ENCODE measurements around the gene FREM2.
A peak's percentile ranks its signal among the peaks of the same experiment; 100 is the strongest.

FREM2 gene

DNA sequence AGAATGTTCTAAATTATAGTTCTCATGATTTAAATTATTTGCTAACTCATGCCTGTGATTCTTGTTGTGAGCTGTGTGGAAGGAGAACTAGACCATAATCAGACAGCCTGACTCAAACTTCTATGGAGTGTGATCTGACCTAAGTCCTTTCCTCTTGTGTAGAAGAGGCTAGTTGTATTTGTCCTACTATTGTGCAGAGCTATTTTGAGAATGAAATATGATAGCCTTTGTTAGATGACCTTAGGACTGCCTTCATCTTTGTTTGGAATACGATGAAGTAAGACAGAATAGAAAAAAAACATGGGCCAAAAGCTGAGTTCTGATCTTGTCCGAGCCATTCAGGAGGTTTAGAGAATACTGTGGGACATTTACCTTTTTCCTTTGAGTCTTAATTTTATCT, 184.4 kb downstream of the FREM2 start:
- no peak for DNase-seq (ENCODE audit: low read depth)
- TF ChIP-seq POLR2A (IDR thresholded peaks at IDR 0.05; ENCODE audit: extremely low read depth, insufficient read length) (no peak), MYC (IDR thresholded peaks at IDR 0.05; ENCODE audit: low read depth, low read length) (no peak), CTCF (IDR thresholded peaks at IDR 0.05; ENCODE audit: low read depth, low read length) (no peak)
- TF ChIP-seq, protein P1, sequence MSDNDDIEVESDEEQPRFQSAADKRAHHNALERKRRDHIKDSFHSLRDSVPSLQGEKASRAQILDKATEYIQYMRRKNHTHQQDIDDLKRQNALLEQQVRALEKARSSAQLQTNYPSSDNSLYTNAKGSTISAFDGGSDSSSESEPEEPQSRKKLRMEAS (IDR thresholded peaks at IDR 0.05; ENCODE audit: low read depth, low read length) = no peak
- H3K4me3 ChIP-seq (ENCODE audit: low read depth, low read length) = no peak overlapping the region

- DNase-seq (ENCODE audit: low read depth) = peak; percentile 57
- TF ChIP-seq MYC (IDR thresholded peaks at IDR 0.05; ENCODE audit: low read depth, low read length) (no peak), CTCF (IDR thresholded peaks at IDR 0.05; ENCODE audit: low read depth, low read length) (peak; percentile 74)
- no peak overlapping the region for H3K4me3 ChIP-seq (ENCODE audit: low read depth, low read length)
Observed at GRCh38 chr13:38872693-38873092, 185.8 kb downstream of the FREM2 start.

DNA sequence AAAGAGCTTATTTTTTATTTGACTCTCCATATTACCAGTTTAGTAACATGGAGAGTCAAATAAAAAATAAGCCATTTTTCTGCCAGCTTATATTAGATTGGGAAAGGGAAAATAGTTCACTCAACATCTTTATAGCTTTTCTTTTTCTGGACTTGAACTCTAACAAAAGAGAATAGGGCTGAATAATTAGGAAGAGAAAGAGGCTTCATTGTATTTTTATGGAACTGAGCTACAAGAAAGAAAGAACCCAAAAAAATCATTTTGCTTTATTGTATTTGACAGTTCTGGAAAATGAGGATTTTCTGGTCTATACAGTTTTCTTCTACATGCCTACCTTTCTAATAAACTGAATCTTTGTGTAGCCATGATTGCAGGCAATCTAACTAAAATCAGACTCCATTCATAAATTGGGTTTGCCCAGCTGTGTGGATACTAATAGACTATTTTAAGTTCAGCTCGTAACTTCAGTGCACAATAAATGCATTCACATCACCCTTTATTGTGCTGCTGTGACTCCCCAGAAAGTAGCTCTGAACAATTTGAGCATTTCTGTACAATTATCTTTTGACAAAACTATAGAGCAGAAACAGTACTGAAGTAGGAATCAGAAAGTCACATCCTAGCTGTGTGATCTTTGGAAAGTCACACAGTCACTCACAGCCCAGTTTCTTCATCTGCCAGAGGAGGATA, 188.5 kb downstream of the FREM2 start:
- no peak overlapping the region for H3K4me3 ChIP-seq (ENCODE audit: low read depth, low read length)
- TF ChIP-seq POLR2A (IDR thresholded peaks at IDR 0.05; ENCODE audit: extremely low read depth, insufficient read length) (no peak), MYC (IDR thresholded peaks at IDR 0.05; ENCODE audit: low read depth, low read length) (no peak), CTCF (IDR thresholded peaks at IDR 0.05; ENCODE audit: low read depth, low read length) (no peak)
- TF ChIP-seq, protein P1 (IDR thresholded peaks at IDR 0.05; ENCODE audit: low read depth, low read length) = no peak
- no peak for DNase-seq (ENCODE audit: low read depth)

- no peak overlapping the region for H3K4me3 ChIP-seq (ENCODE audit: low read depth, low read length)
- TF ChIP-seq, protein P1 (IDR thresholded peaks at IDR 0.05; ENCODE audit: low read depth, low read length) = no peak
- TF ChIP-seq MYC (IDR thresholded peaks at IDR 0.05; ENCODE audit: low read depth, low read length) (no peak), CTCF (IDR thresholded peaks at IDR 0.05; ENCODE audit: low read depth, low read length) (no peak), POLR2A (IDR thresholded peaks at IDR 0.05; ENCODE audit: extremely low read depth, insufficient read length) (no peak)
- DNase-seq (ENCODE audit: low read depth) = no peak
Observed at GRCh38 chr13:38879278-38879677, 192.4 kb downstream of the FREM2 start.

GRCh38 chr13:38879786-38880185, 192.9 kb downstream of the FREM2 start:
- DNase-seq (ENCODE audit: low read depth) = no peak
- no peak overlapping the region for H3K4me3 ChIP-seq (ENCODE audit: low read depth, low read length)
- TF ChIP-seq MYC (IDR thresholded peaks at IDR 0.05; ENCODE audit: low read depth, low read length) = no peak
- TF ChIP-seq POLR2A (IDR thresholded peaks at IDR 0.05; ENCODE audit: extremely low read depth, insufficient read length) = no peak
- TF ChIP-seq, protein P1 (IDR thresholded peaks at IDR 0.05; ENCODE audit: low read depth, low read length) = no peak
- no peak for TF ChIP-seq CTCF (IDR thresholded peaks at IDR 0.05; ENCODE audit: low read depth, low read length)

- H3K4me3 ChIP-seq (ENCODE audit: low read depth, low read length) = no peak overlapping the region
- TF ChIP-seq POLR2A (IDR thresholded peaks at IDR 0.05; ENCODE audit: extremely low read depth, insufficient read length) (no peak), CTCF (IDR thresholded peaks at IDR 0.05; ENCODE audit: low read depth, low read length) (no peak), MYC (IDR thresholded peaks at IDR 0.05; ENCODE audit: low read depth, low read length) (no peak)
- TF ChIP-seq, protein P1 (IDR thresholded peaks at IDR 0.05; ENCODE audit: low read depth, low read length) = no peak
- DNase-seq (ENCODE audit: low read depth) = peak; percentile 8
Observed at GRCh38 chr13:38880397-38880796, 193.5 kb downstream of the FREM2 start.

Measured in NB4 (cell line).